Measurements from ENCODE around the gene ING3. TPM values are rescaled to one million over a fixed set of nuclear protein-coding genes. Genes with fewer than 3 reads are reported as not detected.

ING3 gene
- polyA plus RNA-seq, 1 donor = 16.5 TPM

DNA sequence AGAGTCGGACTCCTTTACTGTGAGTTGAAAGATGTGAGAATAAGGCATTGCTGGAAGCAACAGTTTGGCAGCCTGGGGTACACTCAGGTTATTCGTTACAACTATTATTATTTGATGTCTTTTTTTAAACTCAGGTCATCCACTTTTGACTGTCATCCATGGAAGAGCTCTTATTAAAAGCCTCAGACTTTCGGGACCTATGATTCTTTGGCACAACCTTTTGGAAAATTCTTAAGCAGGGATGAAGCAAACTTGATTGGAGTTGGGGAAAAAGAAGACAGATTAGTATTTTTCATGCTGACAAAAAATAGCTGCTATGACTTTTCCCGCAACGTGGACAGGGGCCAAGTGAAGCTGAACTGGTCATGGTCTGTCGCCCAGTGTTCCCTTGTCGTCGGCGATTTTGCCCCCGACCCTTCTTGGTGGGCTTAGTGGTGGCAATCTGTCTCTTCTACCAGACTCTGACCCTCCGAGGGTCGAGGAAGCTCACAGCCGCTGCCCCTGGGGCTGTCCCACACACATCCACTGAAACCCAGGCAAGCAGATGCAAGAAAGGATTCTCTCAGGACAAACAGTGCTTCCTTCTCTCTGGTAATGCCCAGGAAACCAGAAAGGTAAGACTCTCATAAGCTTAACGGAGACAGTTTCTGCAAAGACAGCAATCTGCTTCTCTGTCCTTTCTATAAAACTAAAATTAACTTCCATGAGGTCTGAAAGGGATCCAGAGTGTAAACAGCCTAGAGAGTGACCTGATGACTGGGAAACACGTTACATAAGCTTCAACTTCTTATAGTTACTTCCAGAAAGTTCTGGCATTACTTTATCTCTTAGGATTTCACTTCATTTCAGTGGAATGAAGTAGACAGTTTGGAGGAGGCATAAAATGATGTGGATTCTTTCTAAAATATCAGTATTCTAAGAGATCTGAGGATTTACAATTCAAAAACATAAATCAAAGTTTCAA is 39.0 kb downstream of the ING3 start:
- DNase-seq (ENCODE audit: low read depth) = no peak

DNA sequence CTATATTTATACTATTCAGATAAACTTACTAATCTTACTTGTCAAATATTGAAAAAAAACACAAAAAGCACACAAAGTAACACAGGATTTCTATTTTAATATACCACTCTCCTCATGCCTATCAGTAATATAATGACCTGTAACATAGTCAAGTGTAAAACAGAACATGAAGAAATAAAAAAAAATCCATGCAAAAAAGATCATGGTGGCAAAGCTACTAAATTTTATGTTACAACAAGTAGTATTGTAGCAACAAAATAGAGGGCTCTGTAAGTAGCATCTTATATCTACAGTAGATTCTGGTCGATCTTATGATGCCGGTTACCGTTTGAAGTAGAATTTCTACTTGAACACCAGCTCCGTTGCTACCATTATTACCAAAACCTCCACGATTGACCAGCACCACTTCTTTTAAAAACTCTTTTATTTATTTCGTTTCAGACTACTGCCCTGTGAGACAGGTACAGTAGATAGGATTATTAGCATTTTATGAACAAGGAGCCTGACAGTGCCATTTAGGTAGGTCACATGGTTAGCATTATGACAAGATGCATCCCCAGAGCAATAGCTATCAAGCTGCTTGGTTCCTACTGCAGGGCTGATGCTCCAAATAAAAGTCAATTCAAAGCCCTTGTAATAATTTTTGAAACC is 40.0 kb downstream of the ING3 start:
- DNase-seq (ENCODE audit: low read depth) = no peak

DNA sequence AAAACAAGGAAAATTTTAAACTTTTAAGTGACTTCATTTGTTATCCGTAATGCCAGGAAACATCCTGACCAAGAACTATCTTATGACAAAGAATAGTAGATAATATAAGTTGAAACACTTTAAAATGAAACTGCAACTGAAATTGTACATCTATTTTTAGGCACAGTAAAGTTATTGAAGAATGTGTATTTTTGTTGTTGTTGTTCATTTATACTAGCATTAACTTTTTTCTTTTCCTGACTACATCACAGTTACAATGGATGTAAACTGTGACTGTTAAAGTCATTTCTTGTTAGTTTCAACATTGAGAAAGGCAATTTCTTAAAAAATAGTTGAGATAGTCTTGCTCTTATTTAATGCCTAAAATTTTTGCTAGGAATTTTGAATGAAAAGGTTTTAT is 40.6 kb downstream of the ING3 start:
- no peak for DNase-seq (ENCODE audit: low read depth)

DNA sequence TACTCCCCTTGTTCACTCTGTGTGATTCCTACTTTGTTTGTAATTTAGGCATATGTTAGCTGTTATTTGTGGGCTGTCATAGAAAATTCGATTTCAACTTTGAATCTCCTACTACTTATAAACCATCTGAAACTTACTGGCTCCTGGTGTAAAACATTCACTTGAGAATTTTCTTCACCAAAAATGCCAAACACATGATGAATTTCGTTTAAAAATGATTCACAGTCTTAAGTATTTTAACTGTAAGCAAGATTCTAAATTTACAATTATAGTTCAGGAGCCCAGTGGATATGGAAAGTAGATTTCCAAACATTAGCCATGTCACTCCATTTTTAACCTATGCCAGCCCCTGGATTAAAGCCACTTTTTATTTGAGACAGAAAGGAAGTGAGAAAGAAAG is 41.0 kb downstream of the ING3 start:
- DNase-seq (ENCODE audit: low read depth) = no peak

DNA sequence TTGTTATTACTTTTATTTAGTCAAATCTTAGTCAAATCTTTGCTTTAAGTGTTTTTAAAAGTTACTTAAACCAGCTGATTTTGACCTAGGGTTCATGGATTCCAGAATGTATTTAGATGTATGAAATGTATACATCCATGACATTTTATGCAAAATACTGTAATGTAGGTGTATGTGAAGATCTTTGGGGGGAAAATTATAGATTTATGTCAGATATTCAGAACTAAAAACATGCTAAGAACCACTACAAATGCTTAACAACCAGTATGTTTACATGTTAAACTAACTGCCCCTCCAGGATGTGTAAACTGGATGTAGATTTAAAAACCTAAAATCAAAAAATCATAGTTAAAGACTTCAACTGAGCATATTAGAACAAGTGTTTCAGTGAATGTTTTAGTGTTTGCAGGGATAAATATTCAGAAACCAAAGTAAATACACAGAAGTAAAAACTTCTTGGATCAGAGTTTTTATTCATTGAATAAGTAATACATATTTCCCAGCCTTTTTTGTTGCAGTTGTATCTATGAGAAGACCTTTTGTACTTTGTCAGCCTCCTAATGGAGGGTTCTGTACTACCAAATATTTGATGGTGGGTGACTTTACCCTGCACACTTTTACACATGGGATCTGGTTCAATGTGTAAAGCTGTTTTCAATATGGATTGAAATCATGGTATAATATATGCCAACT is 41.8 kb downstream of the ING3 start:
- DNase-seq (ENCODE audit: low read depth) = no peak

DNA sequence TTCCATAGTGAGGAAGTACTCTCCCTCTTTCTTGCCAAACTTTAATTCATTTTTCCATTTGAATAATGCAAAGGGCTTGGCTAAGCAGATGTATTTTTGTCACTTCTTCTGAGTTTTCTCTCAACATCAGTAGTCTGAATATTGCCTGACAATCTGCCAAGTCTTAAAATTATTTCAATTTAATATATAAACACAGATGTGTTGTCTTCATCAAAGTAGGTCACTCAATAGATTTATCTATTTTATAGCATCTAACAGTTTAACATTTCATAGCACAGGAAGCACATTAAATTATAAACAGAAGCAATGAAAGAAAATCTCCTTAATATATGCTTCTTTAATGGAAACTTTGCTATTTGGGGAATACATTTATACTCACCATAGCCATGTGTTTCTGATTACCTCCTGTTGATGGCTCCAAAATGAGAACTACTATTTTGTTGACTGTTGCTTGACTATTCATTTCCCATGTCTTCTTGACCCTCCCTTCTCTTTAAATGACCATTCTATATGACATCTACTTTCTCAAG is 42.5 kb downstream of the ING3 start:
- peak; percentile 85 for DNase-seq (ENCODE audit: low read depth)

DNA sequence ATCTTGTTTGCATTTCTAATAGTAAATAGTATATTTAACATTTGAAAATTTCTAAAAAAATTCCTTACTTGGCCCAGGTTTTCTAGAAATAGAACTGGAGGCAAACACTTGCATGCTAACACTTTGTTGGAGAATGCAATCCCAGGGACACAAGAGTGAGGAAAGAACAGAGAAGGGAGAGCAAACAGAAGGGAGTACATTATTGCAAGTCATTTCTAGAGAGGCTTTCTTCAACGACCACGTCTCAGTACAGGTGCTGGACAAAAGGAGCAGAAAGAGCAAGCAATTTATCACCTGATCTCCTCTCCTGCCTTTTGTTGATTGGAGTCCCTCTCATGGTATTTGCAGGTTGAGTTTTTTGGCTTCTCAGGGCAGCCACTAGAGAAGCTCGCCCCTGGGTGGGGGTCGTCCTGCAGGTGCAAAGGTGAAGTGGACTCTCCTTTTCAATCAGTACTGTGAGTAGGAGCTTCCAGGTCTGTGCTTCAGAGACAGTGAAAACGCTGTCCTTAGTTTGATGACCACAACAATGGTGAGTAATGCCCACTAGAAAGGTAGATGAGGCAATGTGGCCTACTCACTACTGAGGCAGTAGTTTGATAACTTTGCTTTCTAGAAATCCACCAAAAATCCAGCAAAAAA is 43.1 kb downstream of the ING3 start:
- no peak for DNase-seq (ENCODE audit: low read depth)

DNA sequence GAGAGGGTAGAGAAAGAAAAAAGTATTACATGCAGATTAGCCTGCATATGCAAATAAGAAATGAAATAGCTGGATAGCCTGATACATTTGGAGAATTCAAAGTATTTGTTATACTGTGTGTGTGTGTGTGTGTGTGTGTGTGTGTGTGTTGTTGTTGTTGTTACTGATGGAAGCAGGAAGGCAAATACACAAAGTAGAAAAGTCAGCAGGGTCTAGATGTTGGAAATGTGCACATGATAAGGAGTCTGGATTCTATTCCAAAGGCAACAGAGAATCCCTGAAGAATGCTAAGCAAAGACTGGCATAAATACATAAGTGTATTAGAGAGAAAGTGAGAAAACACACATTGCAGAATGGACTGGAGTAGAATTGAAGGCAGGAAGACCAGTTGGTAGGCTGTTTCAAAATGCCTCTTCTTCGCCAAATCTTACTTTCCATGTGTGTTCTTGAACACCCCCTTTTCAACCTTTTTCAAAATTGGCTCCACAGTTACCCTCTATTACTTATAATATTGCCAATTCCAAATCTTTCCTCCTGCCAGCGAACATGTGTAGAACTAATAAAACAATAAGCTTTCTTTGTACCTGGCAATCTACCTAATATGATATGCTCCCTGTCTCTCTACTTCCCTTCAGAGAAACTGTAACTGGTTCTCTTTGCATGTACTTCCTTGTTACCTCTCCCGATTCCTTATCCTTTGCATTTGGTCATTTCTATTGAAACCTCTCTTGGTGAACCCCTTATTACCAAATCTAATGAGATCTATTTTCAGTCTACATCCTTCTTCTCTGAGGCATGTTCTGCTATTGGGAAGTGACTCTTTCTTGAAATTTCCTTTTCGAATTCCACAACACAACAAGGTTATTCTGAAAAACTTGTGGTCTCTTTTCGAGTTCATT is 44.2 kb downstream of the ING3 start:
- DNase-seq (ENCODE audit: low read depth) = no peak

DNA sequence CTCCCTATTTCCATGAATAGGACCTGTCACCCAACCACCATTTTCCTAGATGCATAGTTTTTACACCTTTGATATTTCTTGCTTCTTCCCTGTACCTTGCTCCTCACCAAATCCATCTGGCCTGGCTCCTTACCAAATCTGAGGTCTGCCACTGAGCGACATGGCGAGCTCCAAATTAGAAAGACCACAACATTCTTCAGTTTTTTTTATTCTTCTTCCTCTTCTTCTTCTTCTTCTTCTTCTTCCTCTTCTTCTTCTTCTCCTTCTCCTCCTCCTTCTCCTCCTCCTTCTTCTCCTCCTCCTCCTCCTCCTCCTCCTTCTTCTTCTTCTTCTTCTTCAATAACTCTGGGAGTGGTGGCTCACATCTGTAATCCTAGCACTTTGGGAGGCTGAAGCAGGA is 45.1 kb downstream of the ING3 start:
- DNase-seq (ENCODE audit: low read depth) = no peak

DNA sequence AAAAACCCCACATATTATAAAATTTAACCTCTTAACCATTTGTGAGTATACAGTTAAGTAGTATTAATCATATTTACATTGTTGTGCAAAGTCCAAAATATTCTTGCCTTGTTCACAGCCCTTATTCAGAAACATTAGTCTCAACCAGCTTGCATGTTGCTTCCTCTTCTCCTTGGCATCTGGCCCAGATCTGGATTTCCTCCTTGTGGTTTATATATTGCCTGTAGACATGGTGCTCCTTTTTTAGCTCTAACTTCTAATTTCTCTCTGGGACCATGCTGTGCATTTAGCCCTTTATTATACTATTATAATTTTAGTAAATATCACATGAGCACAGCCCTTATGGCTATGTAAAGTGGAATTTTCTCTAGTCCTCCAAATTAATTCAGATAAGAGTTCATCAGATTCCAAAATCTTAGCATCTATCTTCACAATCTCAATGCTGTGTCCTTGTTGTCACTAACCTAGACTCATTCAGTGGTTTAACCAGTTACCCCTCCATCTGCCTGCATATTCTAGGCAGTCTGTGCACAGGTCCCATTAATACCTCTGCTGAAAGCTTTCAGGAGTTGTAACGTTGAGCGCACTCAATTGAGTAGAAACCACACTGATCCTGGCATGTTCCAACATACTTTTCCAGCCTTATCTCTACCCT is 45.9 kb downstream of the ING3 start:
- DNase-seq (ENCODE audit: low read depth) = no peak

DNA sequence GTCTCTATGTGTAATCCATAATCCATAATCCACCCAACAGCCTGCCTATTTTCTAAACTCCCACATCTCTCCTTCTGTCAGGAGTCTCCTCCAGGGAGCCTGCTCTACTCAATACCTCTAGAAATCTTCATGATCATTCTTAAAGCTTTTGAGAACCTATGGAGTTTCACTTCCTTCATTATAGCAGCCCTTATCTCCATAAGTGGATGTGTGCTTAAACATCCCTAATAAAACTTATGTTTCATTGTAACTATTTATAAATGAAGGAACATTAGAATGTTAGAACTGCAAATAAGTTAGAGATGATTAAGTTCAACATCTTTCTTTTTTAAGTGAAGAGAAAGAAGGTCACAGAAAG is 46.4 kb downstream of the ING3 start:
- DNase-seq (ENCODE audit: low read depth) = no peak

DNA sequence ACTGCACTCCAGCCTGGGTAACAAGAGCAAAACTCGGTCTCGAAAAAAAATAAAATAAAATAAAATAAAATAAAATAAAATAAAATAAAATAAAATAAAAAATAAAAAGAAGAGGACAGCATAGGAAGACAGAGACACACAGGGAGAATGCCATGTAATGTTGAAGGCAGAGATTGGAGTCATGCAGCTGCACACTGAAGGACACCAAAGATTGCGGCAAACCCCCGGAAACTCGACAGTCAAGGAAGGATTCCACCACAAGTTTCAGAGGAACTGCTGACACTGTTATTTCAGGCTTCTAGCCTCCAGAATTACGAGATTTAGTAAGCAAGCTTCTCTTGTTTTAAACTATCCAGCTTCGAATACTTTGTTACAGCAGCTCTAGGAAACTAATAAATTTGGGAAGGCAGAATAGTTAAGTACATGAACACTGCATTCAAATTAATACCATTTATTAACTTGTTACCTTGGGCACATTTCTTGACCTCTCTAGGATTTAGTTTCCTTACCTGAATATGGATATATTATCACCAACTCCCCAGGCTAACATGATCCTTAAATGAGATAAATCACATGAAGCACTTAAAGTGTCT is 47.4 kb downstream of the ING3 start:
- DNase-seq (ENCODE audit: low read depth) = no peak

DNA sequence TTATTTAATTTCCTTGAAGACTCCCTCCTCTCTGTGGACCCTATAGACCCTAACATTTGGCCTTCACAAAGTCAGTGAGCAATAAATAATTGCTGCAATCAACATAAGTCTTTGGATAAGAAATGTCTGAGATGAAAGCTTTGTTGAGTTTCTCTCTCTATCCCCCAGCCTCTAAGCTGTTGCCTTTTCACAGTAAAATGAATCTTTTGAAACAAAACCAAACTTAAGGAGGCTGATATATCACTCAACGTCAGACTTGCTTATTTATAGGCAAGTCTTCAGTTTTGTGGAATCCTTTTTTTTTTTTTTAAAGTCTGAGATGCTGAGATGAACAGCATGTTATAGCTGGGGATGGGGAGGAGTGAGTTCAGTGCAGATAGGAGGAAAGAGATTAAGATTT is 47.9 kb downstream of the ING3 start:
- DNase-seq (ENCODE audit: low read depth) = no peak

DNA sequence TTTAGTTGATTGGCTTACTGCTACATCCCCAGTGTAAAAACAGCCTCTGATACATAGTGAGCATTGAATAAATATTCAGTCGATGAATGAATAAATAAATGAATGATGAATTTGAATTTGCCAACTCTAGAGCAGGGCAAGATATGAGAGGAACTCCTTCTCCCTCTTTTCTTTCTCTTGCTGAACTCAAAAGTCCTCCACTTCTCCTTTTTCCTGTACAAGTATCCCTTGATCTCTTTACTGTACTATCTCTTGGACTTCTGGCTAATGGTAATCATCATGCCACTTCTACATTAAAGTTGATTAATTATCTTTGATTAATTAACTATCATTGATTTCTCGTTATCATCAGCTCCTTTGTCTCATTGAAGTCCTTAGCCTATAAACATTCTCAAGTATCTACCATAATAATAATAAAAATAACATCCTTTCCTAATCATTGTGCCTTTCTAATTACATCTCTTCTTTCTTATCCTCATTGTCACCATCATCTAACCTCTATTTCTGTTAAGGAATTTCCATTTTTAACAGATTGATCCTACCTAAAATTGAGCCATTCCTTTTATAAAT is 48.5 kb downstream of the ING3 start:
- DNase-seq (ENCODE audit: low read depth) = no peak

DNA sequence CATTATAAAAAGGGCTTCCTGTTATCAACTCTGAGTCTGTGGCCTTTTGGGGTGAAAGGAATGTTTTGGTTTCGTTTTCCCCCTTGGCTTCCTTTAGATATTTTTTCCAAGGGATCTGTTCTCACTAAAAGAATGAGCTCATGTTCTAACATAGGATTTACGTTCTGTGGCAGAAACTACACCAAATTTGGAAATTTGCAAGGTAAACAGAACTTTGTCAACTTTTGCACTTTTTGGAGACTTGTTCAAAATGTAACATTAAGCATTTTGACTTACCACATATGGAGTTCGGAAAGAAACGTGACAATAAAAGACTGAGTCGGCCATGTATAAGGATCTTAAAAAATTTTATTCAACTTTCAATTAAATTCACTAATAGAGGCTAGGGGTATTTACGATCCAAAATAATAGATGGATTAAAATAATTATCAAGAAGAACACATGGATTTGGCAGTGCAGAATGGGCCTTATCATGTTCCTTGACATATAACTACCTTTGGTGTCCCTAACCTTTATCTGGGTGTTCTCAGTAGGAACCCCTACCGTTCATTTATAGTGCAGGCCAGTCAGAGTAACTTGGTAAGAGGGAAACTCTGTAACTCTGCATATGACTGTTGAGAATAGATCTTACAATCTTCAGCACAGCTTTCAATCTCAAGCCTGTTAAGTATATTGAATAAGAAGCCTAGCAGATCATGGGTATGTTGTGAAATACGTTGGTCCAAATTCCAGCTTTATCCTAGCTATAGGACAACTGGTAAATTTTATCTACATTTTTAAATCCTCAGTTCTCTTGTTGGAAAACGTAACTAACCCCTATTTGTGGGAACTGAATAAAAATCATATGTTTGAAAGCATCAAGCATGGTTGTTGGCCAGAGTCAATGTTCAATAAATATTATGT is 49.8 kb downstream of the ING3 start:
- no peak for DNase-seq (ENCODE audit: low read depth)

DNA sequence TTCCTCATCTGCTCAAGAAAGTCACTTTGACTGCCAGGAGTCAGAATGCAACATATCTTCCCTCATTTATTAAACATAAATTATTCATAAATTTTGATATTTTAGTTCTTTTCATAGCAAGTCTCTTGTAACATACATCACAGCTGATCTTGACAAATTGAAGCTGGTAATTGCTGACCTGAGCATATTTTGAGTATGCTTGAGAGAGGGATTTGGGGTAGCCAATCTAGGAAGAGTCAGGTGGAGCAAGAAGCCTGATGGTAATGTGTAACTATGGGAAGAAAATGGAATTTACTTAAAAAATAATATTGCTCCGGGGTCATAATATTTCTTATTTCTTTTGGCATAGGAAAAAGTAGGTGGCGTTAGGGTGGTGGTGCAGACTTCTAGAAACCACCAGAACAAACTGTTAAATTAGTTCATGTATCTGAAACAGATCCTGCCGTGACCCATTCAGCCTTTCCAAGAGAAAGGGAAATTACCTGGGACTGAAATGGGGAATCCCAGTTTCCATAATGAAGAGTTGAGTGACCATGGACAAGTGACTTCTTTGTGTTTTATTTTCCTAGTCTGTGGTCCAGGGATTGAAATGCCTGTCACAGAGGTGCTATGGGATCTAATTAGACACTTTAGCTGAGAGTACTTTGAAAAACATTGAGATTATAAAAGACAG is 50.8 kb downstream of the ING3 start:
- DNase-seq (ENCODE audit: low read depth) = no peak

DNA sequence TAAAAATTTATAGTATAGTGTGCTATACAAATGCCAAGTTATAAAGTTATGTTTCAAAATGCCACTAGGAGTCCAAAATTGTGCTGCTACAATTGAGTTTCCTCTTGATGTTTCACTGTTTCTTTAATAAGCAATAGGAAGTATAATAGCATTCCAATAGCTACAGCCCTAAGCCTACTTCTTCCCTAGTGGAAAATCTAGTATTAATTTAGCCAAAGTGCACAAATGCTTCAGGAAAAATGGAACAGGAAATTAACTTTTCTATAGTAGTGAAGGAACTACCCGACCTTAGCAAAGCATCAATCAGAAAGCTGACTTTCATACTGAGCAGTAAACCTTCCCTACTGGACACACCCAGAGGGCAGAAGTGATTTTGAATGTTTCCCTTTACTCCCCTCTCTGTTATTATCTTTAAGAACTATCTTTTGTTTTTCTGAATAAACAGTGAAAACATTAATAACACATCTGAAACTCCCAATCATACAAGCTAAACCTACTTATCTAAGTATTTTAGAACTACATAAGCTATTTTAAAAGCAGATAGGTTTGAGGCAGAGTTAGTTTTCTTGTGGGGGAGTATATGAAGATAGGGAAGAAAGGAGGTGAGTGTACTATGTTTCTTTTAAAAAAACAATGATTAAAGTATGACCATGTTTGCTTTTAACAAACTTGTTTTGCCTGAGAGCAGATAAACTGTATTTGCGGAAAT is 51.6 kb downstream of the ING3 start:
- DNase-seq (ENCODE audit: low read depth) = no peak

Data from forelimb muscle (tissue), 1 donor.